AG20443 (cell line): Measurements from ENCODE around the gene SRF.

Experiments used
- DNase-seq: peaks from one replicate; pipeline ENCODE4 v3.0.0; 2012; ENCODE audit warnings: low spot score, mixed read lengths

Gene SRF

GRCh38 chr6:43217351-43217750 lies 46.3 kb downstream of the SRF start:
- DNase-seq = no peak

DNA sequence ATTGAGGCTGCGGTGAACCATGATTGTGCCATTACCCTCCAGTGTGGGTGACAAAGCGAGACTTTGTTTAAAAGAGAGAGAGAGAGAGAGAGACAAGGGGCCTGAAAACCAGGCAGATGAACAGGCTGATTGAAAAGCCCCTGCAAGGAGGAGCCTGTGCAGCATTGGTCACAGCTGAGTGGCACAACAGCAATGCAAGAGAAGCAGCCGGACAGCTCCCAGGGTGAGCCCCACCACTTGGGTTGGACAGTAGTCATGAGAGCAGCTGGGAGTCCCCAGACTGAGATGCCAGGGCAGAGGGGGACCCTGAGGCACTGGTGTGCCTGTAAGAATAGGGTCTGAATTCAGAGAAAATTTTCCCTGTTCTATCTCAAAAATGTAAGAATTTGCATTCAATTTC lies 48.0 kb downstream of the SRF start:
- DNase-seq = no peak

DNA sequence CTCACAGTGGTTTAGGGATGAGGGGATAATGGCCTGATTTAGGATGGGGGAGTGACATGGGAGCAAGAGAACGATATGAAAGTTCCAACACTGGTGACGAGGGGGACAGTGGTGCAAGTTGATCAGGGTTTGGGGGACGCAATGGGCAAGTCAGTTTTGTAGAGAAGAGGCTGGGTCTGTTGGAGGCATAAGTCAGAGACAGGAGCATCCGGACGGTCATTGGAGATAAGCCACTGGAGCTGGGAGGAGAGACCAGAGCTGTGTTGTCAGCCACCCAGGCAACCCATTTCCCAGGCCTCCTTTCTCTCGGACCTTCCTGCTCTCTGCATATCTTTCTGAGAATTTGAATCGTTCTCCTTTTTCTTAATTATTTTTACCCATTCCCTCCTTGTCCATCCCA lies 48.7 kb downstream of the SRF start:
- DNase-seq = no peak

- no peak for DNase-seq
These were observed 49.4 kb downstream of the SRF start for GRCh38 chr6:43220439-43220951.

DNA sequence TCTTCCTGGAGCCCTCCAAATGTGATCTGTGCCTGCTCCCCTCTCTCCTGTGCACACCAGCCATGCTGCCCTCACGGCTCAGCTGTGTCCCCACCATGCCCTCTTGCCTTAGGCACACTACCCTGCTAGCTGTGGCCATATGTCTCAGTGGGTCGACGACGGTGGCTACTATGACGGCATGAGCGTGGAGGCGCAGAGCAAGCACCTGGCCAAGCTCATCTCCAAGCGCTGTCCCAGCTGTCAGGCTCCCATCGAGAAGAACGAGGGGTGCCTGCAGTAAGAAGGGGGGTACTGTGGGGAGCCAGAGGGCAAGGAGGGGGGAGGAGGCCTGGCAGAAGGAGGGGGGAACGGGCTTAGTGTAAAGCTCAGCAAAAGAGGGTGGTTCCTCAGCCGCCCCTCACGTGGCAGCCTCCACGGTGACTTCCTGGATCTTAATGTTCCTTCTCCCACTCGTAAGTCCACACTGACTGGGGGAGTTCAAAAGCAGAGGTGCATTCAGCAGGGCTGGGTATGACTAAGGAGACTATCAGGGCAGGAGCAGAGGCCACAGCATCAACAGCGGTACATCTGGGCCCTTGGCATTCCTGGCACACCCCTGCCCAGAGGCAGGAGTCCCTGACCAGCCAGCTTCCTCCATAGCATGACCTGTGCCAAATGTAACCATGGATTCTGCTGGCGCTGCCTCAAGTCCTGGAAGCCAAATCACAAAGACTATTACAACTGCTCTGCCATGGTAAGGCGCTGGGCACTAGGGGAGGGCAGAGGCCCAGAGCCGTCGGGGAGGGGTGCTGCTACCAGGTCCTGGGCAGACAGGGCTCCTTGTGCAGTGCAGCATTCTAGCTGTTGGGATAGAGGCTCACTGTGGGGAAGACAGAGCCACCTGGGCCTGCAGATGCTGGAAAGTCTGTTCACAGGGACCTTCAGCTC lies 50.2 kb downstream of the SRF start:
- DNase-seq = no peak

DNA sequence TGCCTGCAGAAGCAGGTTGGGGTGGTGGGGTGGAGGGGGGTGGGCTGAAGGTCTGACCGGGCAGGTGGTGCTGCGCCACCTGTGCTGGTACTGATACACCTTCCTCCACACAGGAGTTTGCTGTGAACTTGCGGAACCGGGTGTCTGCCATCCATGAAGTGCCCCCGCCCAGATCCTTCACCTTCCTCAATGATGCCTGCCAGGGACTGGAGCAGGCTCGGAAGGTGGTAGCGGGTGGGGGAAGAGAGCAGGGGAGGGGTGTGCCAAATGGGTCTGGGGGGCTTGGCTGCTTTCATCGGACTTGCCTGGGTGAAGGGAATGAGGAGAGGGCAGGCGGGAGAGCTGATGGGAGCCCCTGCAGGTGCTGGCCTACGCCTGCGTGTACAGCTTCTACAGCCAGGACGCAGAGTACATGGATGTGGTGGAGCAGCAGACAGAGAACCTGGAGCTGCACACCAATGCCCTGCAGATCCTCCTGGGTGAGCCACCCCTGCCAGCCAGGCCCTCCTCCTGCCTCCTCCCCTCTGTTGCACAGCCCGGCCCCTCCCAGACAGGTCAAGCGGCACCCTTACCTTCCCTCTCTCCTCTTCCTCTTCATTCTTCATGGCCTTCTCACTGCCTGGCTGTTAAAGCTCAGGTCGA lies 51.5 kb downstream of the SRF start:
- DNase-seq = no peak

GRCh38 chr6:43223175-43223574 lies 52.1 kb downstream of the SRF start:
- no peak for DNase-seq

- DNase-seq = no peak
These were observed 55.3 kb downstream of the SRF start for GRCh38 chr6:43226192-43226851.

DNA sequence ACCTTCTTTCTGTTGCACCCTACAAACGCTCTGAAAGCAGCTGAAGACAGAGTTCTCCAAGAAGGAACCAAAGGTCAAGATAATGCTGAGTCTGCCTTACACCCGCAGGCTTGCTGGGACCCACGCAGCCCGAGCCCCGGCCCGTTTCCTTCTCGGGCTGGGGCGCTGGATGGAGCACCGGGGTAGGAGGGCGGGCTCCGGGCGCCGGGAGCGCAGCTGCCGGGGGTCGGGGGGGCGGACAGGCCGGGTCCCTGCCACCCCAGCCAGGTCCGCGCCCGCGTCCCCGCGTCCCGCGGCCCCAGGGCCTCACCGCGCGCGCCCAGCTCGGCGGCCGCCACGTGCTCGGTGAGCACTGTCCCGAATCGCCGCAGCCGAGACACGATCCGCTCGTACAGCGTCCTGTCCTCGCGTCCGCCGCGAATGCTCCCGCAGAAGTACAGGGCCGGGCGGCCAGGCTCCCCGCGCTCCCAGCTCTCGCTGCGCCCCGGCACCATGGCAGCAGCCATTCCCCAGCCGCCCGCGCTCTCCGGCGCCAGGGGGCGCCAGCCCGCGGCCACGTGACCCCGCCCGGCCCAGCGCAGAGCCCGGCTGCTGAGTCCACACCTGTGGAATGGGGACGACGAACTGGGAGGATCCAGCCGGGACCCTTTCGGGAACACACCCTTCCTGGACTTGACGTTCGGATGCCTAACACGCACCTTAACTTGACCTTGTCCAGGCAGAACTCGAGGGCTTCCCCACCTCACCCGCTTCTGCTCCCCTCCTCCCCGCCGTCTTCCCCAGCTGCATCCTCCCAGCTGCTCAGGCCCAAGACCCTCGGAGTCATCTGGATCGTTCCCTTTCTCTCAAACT lies 58.1 kb downstream of the SRF start, which contains the start of gene DNPH1:
DNPH1 (minus strand) TSS at position 531 of the 852 bp plus-strand sequence; CDS start at position 506, 25 bp downstream.
- DNase-seq = peak; percentile 95

DNA sequence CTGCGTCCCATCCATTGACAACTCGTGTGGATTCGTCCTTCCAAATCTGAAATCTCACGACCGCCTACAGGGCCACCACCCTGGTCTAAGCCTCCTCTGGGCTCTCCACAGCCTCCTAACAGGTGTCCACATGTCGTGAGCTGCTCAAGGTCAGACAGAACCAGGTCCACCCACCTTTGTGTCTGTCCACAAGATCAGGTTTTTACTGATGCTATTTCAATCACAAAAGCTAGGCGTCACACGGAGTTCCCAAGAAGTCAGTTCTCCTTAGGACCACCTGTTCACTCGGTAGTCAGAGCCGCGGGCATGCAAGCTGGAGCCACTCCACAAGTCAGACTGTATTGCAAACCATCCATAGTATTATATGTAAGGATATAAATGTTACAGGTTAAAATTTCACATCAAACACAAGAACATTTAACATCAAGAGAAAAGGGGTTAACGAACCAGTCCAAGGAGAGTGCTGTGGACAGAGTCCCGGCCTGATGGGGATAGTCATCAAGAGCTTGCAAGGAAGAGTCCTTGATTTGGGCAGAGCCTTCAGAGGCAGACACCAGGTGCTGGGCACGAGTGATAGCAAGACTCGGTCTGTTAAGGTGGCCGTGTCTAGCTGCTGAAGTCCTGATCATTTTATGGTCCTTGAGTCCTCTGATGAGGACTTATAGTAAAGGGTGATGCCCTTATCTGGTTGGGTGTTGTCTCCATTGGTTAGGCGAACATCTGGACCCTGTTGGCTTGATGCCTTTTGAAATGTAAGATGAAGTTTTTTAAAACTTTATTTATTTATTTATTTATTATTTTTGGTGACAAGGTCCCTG lies 58.9 kb downstream of the SRF start:
- DNase-seq = no peak

DNA sequence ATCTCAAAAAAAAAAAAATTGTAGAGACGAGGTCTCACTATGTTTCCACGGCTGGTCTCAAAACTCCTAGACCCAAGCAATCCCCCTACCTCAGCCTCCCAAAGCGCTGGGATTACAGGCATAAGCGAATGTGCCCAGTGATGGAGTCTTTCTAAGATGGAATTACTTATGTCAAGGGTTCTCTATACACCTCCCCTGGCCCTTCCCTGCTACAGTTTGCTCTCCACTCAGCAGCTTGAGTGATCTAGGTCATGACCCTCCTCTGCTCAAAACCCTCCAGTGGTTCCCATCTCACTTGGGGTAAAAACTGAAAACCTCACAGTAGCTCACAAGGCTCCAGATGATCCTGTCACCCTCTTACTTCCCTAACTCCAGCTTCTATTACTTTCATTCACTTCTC lies 60.0 kb downstream of the SRF start:
- DNase-seq = no peak
